ENCODE data around the gene NEDD9. TPM values are rescaled to one million over a fixed set of nuclear protein-coding genes. Genes with fewer than 3 reads are reported as not detected.

The NEDD9 gene
- total RNA-seq, 1 experiment from 2014 or later = 0.17 TPM

- no peak for TF ChIP-seq ELF1 (IDR thresholded peaks at IDR 0.05; ENCODE audit: borderline replicate concordance, low read depth)
- TF ChIP-seq EGR1 (IDR thresholded peaks at IDR 0.05; ENCODE audit: low read depth) = no peak
- H3K9ac ChIP-seq (ENCODE audit: low read length) = no peak overlapping the region
- DNase-seq (ENCODE audit: low read depth, low spot score) = no peak
- H3K9me2 ChIP-seq (ENCODE audit: insufficient read depth) = no peaks in the 10 kb centered on the region
- H3K4me3 ChIP-seq (replicated peaks in 1 of 2; ENCODE audit: low read depth in 1 of 2, low read length in 2 of 2) = no peak overlapping the region
- no peaks in the 10 kb centered on the region for H3K36me3 ChIP-seq (ENCODE audit: control insufficient read depth in 1 of 2, insufficient read depth in 2 of 2, low read length in 2 of 2)
- no peak overlapping the region for H3K4me2 ChIP-seq (ENCODE audit: low read length)
- ChIA-PET RAD21 (ENCODE audit: low non-redundant PET in 1 of 2, low total read pairs in 2 of 2, uncharacterized antibody in 2 of 2, unreplicated experiment in 2 of 2) (no interaction called here), POLR2A (no interaction called here), CTCF (no interaction called here)
- no peaks in the 10 kb centered on the region for H3K79me2 ChIP-seq (ENCODE audit: insufficient read depth, low read length)
- peaks cover 7 to 21% of the 10 kb centered on the region in 2 experiments; a peak in 3 of 4 replicates for H3K4me1 ChIP-seq (ENCODE audit: control insufficient read depth in 1 of 2, insufficient read depth in 2 of 2, low read length in 2 of 2)
- no peak overlapping the region for H3K27ac ChIP-seq (ENCODE audit: low read depth, low read length)
- H3K27me3 ChIP-seq (ENCODE audit: insufficient read depth, low read length) = no peaks in the 10 kb centered on the region
- no peaks in the 10 kb centered on the region for H4K20me1 ChIP-seq (ENCODE audit: insufficient read depth)
- no peaks in the 10 kb centered on the region for H3K9me3 ChIP-seq (ENCODE audit: control insufficient read depth in 1 of 2, insufficient read depth in 1 of 2, low read depth in 1 of 2, low read length in 2 of 2)
- ATAC-seq = no peak
- H2AFZ ChIP-seq (ENCODE audit: low read depth, low read length, poor library complexity, severe bottlenecking) = no peak overlapping the region
- BruUV-seq (replicated peaks) = no TSS peak
- intact Hi-C loops (cut with micrococcal nuclease) = no loop called here
Measured at GRCh38 chr6:11146117-11146826, 86.2 kb downstream of the NEDD9 start.

DNA sequence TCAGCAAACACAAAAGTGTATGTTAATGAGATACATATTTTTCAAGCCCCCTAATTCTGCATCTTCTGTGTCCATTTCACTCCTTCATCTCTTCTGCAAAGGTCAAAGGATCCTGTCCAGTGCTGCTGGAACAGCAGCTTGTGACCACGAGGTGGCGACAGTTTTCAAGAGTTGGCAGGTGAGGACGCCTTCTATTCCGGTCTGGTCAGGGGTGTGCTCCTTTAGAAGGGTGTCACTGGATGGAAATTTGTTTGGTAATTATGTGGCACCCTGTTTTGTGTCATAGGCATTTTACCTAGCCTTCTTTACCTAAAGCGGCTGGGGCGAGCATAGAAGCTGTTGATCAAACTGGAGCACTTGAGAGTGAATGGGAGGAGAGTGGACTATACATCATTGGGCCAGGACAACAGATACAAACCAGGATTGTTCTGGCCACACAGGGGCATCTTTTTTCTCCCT, 88.0 kb downstream of the NEDD9 start:
- Histone ChIP-seq H3K4me3 (replicated peaks in 1 of 2; ENCODE audit: low read depth in 1 of 2, low read length in 2 of 2) (no peak overlapping the region), H3K9me3 (ENCODE audit: control insufficient read depth in 1 of 2, insufficient read depth in 1 of 2, low read depth in 1 of 2, low read length in 2 of 2) (no peaks in the 10 kb centered on the region), H3K9ac (ENCODE audit: low read length) (no peak overlapping the region), H3K4me1 (ENCODE audit: control insufficient read depth in 1 of 2, insufficient read depth in 2 of 2, low read length in 2 of 2) (peaks cover 7 to 22% of the 10 kb centered on the region in 2 experiments; a peak in 3 of 4 replicates), H3K27me3 (ENCODE audit: insufficient read depth, low read length) (no peaks in the 10 kb centered on the region), H4K20me1 (ENCODE audit: insufficient read depth) (no peaks in the 10 kb centered on the region), H2AFZ (ENCODE audit: low read depth, low read length, poor library complexity, severe bottlenecking) (peak overlapping the region; percentile 47), H3K9me2 (ENCODE audit: insufficient read depth) (no peaks in the 10 kb centered on the region), H3K79me2 (ENCODE audit: insufficient read depth, low read length) (no peaks in the 10 kb centered on the region), H3K27ac (ENCODE audit: low read depth, low read length) (no peak overlapping the region), H3K4me2 (ENCODE audit: low read length) (no peak overlapping the region), H3K36me3 (ENCODE audit: control insufficient read depth in 1 of 2, insufficient read depth in 2 of 2, low read length in 2 of 2) (no peaks in the 10 kb centered on the region)
- BruUV-seq (replicated peaks) = no TSS peak
- ATAC-seq (peak; percentile 94), DNase-seq (ENCODE audit: low read depth, low spot score) (peak; percentile 61)
- CTCF ChIA-PET = interaction anchor here (3.3 kb wide), 1 partner anchor 352 kb away, joined by 21 read pairs; no protein-coding TSS in a partner anchor
- intact Hi-C loops (cut with micrococcal nuclease) = loop anchor here (1.0 kb wide), 1 partner anchor 352 kb away; no protein-coding TSS in a partner anchor
- TF ChIP-seq FOSL1 (IDR thresholded peaks at IDR 0.05; ENCODE audit: low read depth) (no peak), ZNF274 (IDR thresholded peaks at IDR 0.05; ENCODE audit: low read depth, low read length) (no peak), EZH2phosphoT487 (IDR thresholded peaks at IDR 0.05; ENCODE audit: borderline replicate concordance) (no peak), EGR1 (IDR thresholded peaks at IDR 0.05; ENCODE audit: low read depth) (no peak), ELF1 (IDR thresholded peaks at IDR 0.05; ENCODE audit: borderline replicate concordance, low read depth) (no peak), YY1 (IDR thresholded peaks at IDR 0.05; ENCODE audit: extremely low read depth, insufficient replicate concordance, low read depth, low read length) (peak; percentile 25), EZH2 (IDR thresholded peaks at IDR 0.05) (no peak), CEBPB (IDR thresholded peaks at IDR 0.05; ENCODE audit: low read depth) (no peak), CTCF (IDR thresholded peaks at IDR 0.05 in 2 of 3, conservative IDR thresholded peaks at IDR 0.05 in 1 of 3; ENCODE audit: borderline replicate concordance in 1 of 3, insufficient read depth in 1 of 3, low read depth in 2 of 3, low read length in 2 of 3) (peak; percentile 88 to 96 (median 94)), RAD21 (IDR thresholded peaks at IDR 0.05; ENCODE audit: low read depth) (peak; percentile 93)
- RAD21 ChIA-PET (ENCODE audit: low non-redundant PET in 1 of 2, low total read pairs in 2 of 2, uncharacterized antibody in 2 of 2, unreplicated experiment in 2 of 2) = no interaction called here
- POLR2A ChIA-PET = no interaction called here

Data from HCT116 (cell line).